Heart left ventricle (tissue), 16 donors: Measurements from ENCODE around the gene VIT. TPM values are rescaled to one million over a fixed set of nuclear protein-coding genes. Genes with fewer than 3 reads are reported as not detected.

Source experiments
- ATAC-seq, 4 donors: fragments of 200-7000 bp; cut with Tn5 transposase; one replicate each; pipeline ENCODE4 v1.9.1; 2020 to 2022; ENCODE audit warnings: moderate library complexity in 4 of 4, mild to moderate bottlenecking in 3 of 4, moderate number of reproducible peaks in 1 of 4
- DNase-seq, 5 donors: peaks; one replicate each; pipeline ENCODE4 v3.0.0-alpha.2; 2020
- H3K27ac ChIP-seq, 12 donors: fragments of 200-600 bp; sonication (generic) in 4 of 12; one replicate each; pipeline versions ENCODE4 v1.5.0 to v1.8.0; 2016 to 2022; ENCODE audit warnings: mild to moderate bottlenecking in 2 of 12
- H3K27me3 ChIP-seq, 9 donors: fragments of 200-600 bp; sonication (generic) in 2 of 9; one replicate each; pipeline versions ENCODE4 v1.5.1 to v1.8.0; 2016 to 2022; ENCODE audit warnings: mild to moderate bottlenecking in 3 of 9
- H3K36me3 ChIP-seq, 9 donors: fragments of 200-600 bp; sonication (generic) in 2 of 9; one replicate each; pipeline versions ENCODE4 v1.5.0 to v1.8.0; 2018 to 2022; ENCODE audit warnings: mild to moderate bottlenecking in 2 of 9
- H3K4me1 ChIP-seq, 12 donors: fragments of 200-600 bp; sonication (generic) in 4 of 12; one replicate each; pipeline versions ENCODE4 v1.5.0 to v1.8.0; 2016 to 2022; ENCODE audit warnings: mild to moderate bottlenecking in 3 of 12
- H3K4me3 ChIP-seq, 12 donors: fragments of 200-600 bp; sonication (generic) in 4 of 12; one replicate each; pipeline versions ENCODE4 v1.5.0 to v1.8.0; 2017 to 2022; ENCODE audit warnings: mild to moderate bottlenecking in 9 of 12, moderate library complexity in 4 of 12
- H3K9me3 ChIP-seq, 12 donors: fragments of 200-600 bp; sonication (generic) in 4 of 12; one replicate each; pipeline versions ENCODE4 v1.5.0 to v1.8.0; 2016 to 2022; ENCODE audit warnings: mild to moderate bottlenecking in 1 of 12
- CTCF ChIP-seq, 12 donors: fragments of 200-600 bp; sonication (generic) in 4 of 12; IDR thresholded peaks; one replicate each; pipeline versions ENCODE4 v1.5.0 to v1.8.0; 2018 to 2022; ENCODE audit warnings: antibody characterized with exemption in 12 of 12, mild to moderate bottlenecking in 5 of 12
- POLR2A ChIP-seq, 2 donors: fragments of 450-650 bp; IDR thresholded peaks; one replicate each; pipeline ENCODE4 v1.6.1; 2017; ENCODE audit warnings: antibody characterized with exemption in 2 of 2, mild to moderate bottlenecking in 2 of 2, moderate library complexity in 2 of 2
- WGBS, 4 donors: extraction: QIAGEN DNeasy Blood & Tissue Kit in 2 of 4; methylation state at CpG; one replicate each; pipeline versions ENCODE4 v1.1.5 to v1.1.7; 2013 to 2018; 5-methylcytosine and 5-hydroxymethylcytosine counted together
- intact Hi-C, 10 donors: fragments of 100-400 bp; cut with DNase I; formaldehyde crosslinking; loops; one replicate each; pipeline versions ENCODE4 v1.11.1 to v1.14.2; 2022
- polyA plus RNA-seq, 2 donors: library from polyadenylated mRNA; stranded (reverse); fragments of 200-250 nt; gene quantifications; one replicate each; pipeline ENCODE4 v1.2.3, GENCODE V29; 2013
- total RNA-seq, 9 donors: library from RNA; depleted of rRNA in 2 of 9; stranded (reverse); fragments of >200 nt in 2 of 9; fragmentation: NEBNext Ultra II Directional in 3 of 9; extraction: Animal tissue kit (Norgen Biotek cat#: 25700) in 3 of 9; gene quantifications; one replicate each; pipeline versions ENCODE4 v1.1.0 to v1.2.4, GENCODE V29; 2016 to 2023
- donor health status: ischemic (EF 13 %, LVEDD 7.1; RV severe dilation, severe dysfunction).
- donor health status: healthy with polysubstance abuse.
- donor health status: DM: no; HTN: yes; CAD: no.
- donor health status: DM: no; HTN: no; CAD: no.
- donor health status: ischemic (EF 25% LVEDD 6.9; RV normal size, moderate dysfunction).
- donor health status: ischemic (EF 25% LVEDD 5.7; RV mildly dilated, moderate dysfunction).
- donor health status: healthy.
- donor health status: DM: yes; HTN: yes; CAD: no.
- donor health status: ischemic (EF 35%, LVEDD 5.7; RV mildly dilated, moderate dysfunction).
- donor health status: nonischemic (EF 11% LVEDD 7.7; RV severe dilation, severe dysfunction).
- donor health status: DM: yes; HTN: yes; CAD: no.
- donor health status: PGD.
- donor health status: ischemic (EF 29% LVEDD 5.4; RV normal size, mild dysfunction).
- donor health status: nonischemic (EF 23%, LVEDD 6.1; RV moderate dilation, normal function).

Gene VIT
- total and polyA plus RNA-seq, 11 donors = 1.0 to 34.9 (median 4.9) TPM

DNA sequence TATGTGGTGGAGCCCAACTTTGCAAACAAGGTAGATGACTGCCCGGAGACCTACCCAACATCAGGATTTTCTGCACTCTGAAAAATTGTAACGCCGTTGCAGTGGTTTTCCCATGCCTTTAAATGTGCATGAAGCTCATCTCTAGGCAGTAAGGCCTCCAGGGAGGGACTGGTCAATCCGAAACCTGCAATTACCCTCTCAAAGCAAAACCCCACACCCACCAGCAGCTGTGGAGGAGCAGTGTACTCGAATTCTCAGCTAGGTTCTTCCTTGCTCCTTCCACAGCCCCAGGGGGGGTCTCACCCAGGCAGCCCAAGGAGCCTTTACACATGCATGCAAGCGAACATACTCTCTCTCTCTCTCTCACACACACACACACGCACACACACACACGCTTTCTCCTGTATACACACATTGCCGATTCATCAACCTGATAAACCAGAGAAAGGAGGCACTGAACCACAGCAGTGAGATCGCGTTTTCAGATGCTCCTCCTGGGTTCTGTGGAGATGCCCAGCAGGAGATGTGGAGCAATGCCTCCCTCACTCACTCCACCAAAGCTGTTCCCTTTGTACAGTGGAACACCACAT is 109.2 kb downstream of the VIT start:
- Histone ChIP-seq H3K27me3 (no peaks in the 10 kb centered on the region), H3K9me3 (peaks cover 0 to 8% (median 0%) of the 10 kb centered on the region in 12 donors), H3K27ac (no peak overlapping the region), H3K4me3 (no peak overlapping the region), H3K36me3 (no peaks in the 10 kb centered on the region), H3K4me1 (no peaks in the 10 kb centered on the region)
- 88 to 91% (median 90%) methylated on average over 11 of the region's 11 CpGs for WGBS, 4 donors
- intact Hi-C loops = no loop called here
- no peak for TF ChIP-seq CTCF (IDR thresholded peaks at IDR 0.05)
- no peak for TF ChIP-seq POLR2A (IDR thresholded peaks at IDR 0.05)
- ATAC-seq (no peak), DNase-seq (no peak)

- intact Hi-C loops = no loop called here
- no peaks in the 10 kb centered on the region for H3K27me3 ChIP-seq
These were observed 110.8 kb downstream of the VIT start for GRCh38 chr2:36807223-36807886.

DNA sequence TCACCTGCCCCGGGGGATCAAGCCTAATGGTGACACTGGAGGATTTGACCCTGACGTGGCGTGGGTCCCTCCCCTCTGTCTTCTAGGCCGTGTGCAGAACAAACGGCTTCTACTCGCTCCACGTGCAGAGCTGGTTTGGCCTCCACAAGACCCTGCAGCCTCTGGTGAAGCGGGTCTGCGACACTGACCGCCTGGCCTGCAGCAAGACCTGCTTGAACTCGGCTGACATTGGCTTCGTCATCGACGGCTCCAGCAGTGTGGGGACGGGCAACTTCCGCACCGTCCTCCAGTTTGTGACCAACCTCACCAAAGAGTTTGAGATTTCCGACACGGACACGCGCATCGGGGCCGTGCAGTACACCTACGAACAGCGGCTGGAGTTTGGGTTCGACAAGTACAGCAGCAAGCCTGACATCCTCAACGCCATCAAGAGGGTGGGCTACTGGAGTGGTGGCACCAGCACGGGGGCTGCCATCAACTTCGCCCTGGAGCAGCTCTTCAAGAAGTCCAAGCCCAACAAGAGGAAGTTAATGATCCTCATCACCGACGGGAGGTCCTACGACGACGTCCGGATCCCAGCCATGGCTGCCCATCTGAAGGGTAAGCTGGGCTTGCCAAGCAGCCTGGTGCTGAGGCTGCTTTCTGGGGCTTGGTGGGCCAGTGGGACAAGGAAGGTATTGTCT is 112.0 kb downstream of the VIT start:
- ATAC-seq = no peak
- no peaks in the 10 kb centered on the region for H3K36me3 ChIP-seq
- no peak overlapping the region for H3K27ac ChIP-seq
- H3K4me3 ChIP-seq = no peak overlapping the region
- H3K27me3 ChIP-seq = no peaks in the 10 kb centered on the region
- no peak for DNase-seq
- no peaks in the 10 kb centered on the region for H3K9me3 ChIP-seq
- WGBS, 4 donors = 94 to 95% (median 94%) methylated on average over 30 to 35 of the region's 35 CpGs
- TF ChIP-seq CTCF (IDR thresholded peaks at IDR 0.05) (no peak), POLR2A (IDR thresholded peaks at IDR 0.05) (no peak)
- no peaks in the 10 kb centered on the region for H3K4me1 ChIP-seq
- intact Hi-C loops = no loop called here

More at GRCh38 chr2:36807223-36807886, 110.8 kb downstream of the VIT start:
- Histone ChIP-seq H3K27ac (no peak overlapping the region), H3K4me1 (no peaks in the 10 kb centered on the region), H3K9me3 (peaks cover 0 to 8% (median 0%) of the 10 kb centered on the region in 12 donors), H3K4me3 (no peak overlapping the region), H3K36me3 (no peaks in the 10 kb centered on the region)
- ATAC-seq = no peak
- TF ChIP-seq POLR2A (IDR thresholded peaks at IDR 0.05) = no peak
- no peak for TF ChIP-seq CTCF (IDR thresholded peaks at IDR 0.05)
- no peak for DNase-seq
- 74 to 84% (median 77%) methylated on average over 5 of the region's 5 CpGs for WGBS, 4 donors

DNA sequence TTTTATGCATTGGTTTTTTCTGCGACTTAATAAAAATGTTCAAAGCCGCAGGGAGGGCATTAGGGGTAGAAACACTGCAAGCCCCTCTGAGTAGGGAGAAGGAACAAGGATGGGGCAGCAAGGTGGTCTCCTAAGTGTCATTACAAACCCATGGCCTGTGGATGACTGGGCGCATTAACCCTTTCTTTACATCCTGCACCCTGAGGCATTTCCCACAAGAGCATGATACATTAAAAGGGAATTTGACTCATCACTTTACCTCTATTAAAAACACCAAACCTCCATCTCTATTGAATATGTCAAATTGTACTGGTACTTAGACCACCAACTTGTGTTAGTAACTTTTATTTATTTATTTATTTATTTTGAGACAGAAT is 112.5 kb downstream of the VIT start:
- DNase-seq (no peak), ATAC-seq (no peak)
- intact Hi-C loops = no loop called here
- Histone ChIP-seq H3K27me3 (no peaks in the 10 kb centered on the region), H3K4me3 (no peak overlapping the region), H3K27ac (no peak overlapping the region), H3K36me3 (no peaks in the 10 kb centered on the region), H3K9me3 (no peaks in the 10 kb centered on the region), H3K4me1 (no peaks in the 10 kb centered on the region)
- WGBS, 4 donors = 93 to 94% (median 94%) methylated on average over 3 of the region's 3 CpGs
- TF ChIP-seq POLR2A (IDR thresholded peaks at IDR 0.05) (no peak), CTCF (IDR thresholded peaks at IDR 0.05) (no peak)
